PC-3 (cell line): ENCODE measurements around the gene RNF130. TPM values are rescaled to one million over a fixed set of nuclear protein-coding genes. Genes with fewer than 3 reads are reported as not detected.

Source experiments
- ATAC-seq: fragments of 200-7000 bp; cut with Tn5 transposase; 2 replicates; pipeline ENCODE4 v1.9.1; 2020; ENCODE audit warnings: mild to moderate bottlenecking, moderate library complexity
- BruUV-seq: library from RNA; stranded (reverse); fragments of 400-500 nt; replicated peaks from 2 replicates; lab custom pipeline; 2021; lab: Mats Ljungman, UMichigan
- CTCF ChIA-PET: fragments of 300-600 bp; sonication (Branson Sonifier 250); formaldehyde crosslinking; loops from one replicate; lab custom pipeline; 2022; ENCODE audit warnings: antibody characterized with exemption; lab: Charles Lee
- POLR2A ChIA-PET: fragments of 300-600 bp; sonication (Branson Sonifier 250); formaldehyde crosslinking; loops from one replicate; lab custom pipeline; 2022; ENCODE audit warnings: antibody characterized with exemption; ENCODE audit not compliant: unreplicated experiment; lab: Charles Lee
- DNase-seq: peaks from one replicate; pipeline ENCODE4 v3.0.0-alpha.2; 2015
- H2AFZ ChIP-seq: fragments of 300-600 bp; sonication (generic); 2 replicates; pipeline ENCODE4 v1.6.0; 2016; ENCODE audit warnings: antibody characterized with exemption, low read length
- H3F3A ChIP-seq: fragments of 300-600 bp; sonication (generic); one replicate; pipeline ENCODE4 v1.6.0; 2017; ENCODE audit warnings: antibody characterized with exemption, low read length, control low read depth, mild to moderate bottlenecking; ENCODE audit not compliant: unreplicated experiment
- H3K27ac ChIP-seq: fragments of 300-600 bp; sonication (generic); 2 replicates; pipeline ENCODE4 v1.5.1; 2016; ENCODE audit warnings: mild to moderate bottlenecking, low read length
- H3K27me3 ChIP-seq: fragments of 300-600 bp; sonication (generic); 2 replicates; pipeline ENCODE4 v1.6.1; 2016; ENCODE audit warnings: low read length, mixed read lengths
- H3K36me3 ChIP-seq: fragments of 300-600 bp; sonication (generic); 2 replicates; pipeline ENCODE4 v1.6.1; 2016; ENCODE audit warnings: low read depth, mixed run types, low read length, mixed read lengths
- H3K4me1 ChIP-seq: fragments of 300-600 bp; sonication (generic); 2 replicates; pipeline ENCODE4 v1.5.1; 2016; ENCODE audit warnings: low read length; ENCODE audit not compliant: insufficient read depth
- H3K4me2 ChIP-seq: fragments of 300-600 bp; sonication (generic); 2 replicates; pipeline ENCODE4 v1.6.0; 2016; ENCODE audit warnings: low read length
- H3K4me3 ChIP-seq: fragments of 300-600 bp; sonication (generic); 2 replicates; pipeline ENCODE4 v1.5.1; 2016; ENCODE audit warnings: mild to moderate bottlenecking, low read length, mixed read lengths
- H3K79me2 ChIP-seq: fragments of 300-600 bp; sonication (generic); 2 replicates; pipeline ENCODE4 v1.6.1; 2017; ENCODE audit warnings: low read length, mixed read lengths
- H3K9ac ChIP-seq: fragments of 300-600 bp; sonication (generic); 2 replicates; pipeline ENCODE4 v1.6.0; 2016; ENCODE audit warnings: mild to moderate bottlenecking, low read length
- H3K9me2 ChIP-seq: fragments of 300-600 bp; sonication (generic); replicated peaks from 2 replicates; pipeline ENCODE4 v1.6.1; 2016; ENCODE audit warnings: mixed run types, low read length, mixed read lengths
- H3K9me3 ChIP-seq: fragments of 300-600 bp; sonication (generic); 2 replicates; pipeline ENCODE4 v1.6.1; 2016; ENCODE audit warnings: low read length, mixed read lengths
- H4K20me1 ChIP-seq: fragments of 300-600 bp; sonication (generic); 2 replicates; pipeline ENCODE4 v1.6.1; 2016; ENCODE audit warnings: low read length, mixed read lengths
- CTCF ChIP-seq: fragments of 300-600 bp; sonication (generic); conservative IDR thresholded peaks from 2 replicates; pipeline ENCODE4 v1.5.1; 2017; ENCODE audit warnings: antibody characterized with exemption, low read depth, mild to moderate bottlenecking, low read length
- EZH2 ChIP-seq: fragments of 300-600 bp; sonication (generic); IDR thresholded peaks from one replicate; pipeline ENCODE4 v1.6.1; 2017; ENCODE audit warnings: antibody characterized with exemption, mild to moderate bottlenecking, low read length; ENCODE audit not compliant: unreplicated experiment
- EZH2phosphoT487 ChIP-seq: fragments of 300-600 bp; sonication (generic); IDR thresholded peaks from 2 replicates; pipeline ENCODE4 v1.6.1; 2018; ENCODE audit warnings: mild to moderate bottlenecking, antibody characterized with exemption, low read length, borderline replicate concordance
- intact Hi-C: fragments of 100-400 bp; cut with micrococcal nuclease; formaldehyde crosslinking; loops from 2 replicates; pipeline ENCODE4 v1.9.0; 2023
- total RNA-seq: library from RNA; depleted of rRNA; stranded (reverse); fragments of >200 nt; gene quantifications from 2 replicates; pipeline ENCODE4 v1.2.3, GENCODE V29; 2014

Gene RNF130
- total RNA-seq, 1 experiment from 2014 or later, result 31.2 TPM

GRCh38 chr5:180104168-180104530, 32.6 kb upstream of the RNF130 start:
- H3K4me1 ChIP-seq, result no peaks in the 10 kb centered on the region
- H3K36me3 ChIP-seq, result no peaks in the 10 kb centered on the region
- H3K4me3 ChIP-seq, result no peak overlapping the region
- no peaks in the 10 kb centered on the region for H3K27me3 ChIP-seq
- intact Hi-C loops, result no loop called here
- no peaks in the 10 kb centered on the region for H3K79me2 ChIP-seq
- no peak overlapping the region for H2AFZ ChIP-seq
- no TSS peak for BruUV-seq
- H3K27ac ChIP-seq, result no peak overlapping the region
- no peaks in the 10 kb centered on the region for H4K20me1 ChIP-seq
- TF ChIP-seq EZH2, result no peak
- TF ChIP-seq EZH2phosphoT487, result no peak
- no peak for TF ChIP-seq CTCF
- no peak for ATAC-seq
- no peak overlapping the region for H3K4me2 ChIP-seq
- no peak overlapping the region for H3K9ac ChIP-seq
- CTCF ChIA-PET, result no interaction called here
- H3F3A ChIP-seq, result no peaks in the 10 kb centered on the region
- POLR2A ChIA-PET, result no interaction called here
- no peaks in the 10 kb centered on the region for H3K9me2 ChIP-seq
- 0 out of 2 replicates have a peak, but pooled peaks cover 8% of the 10 kb centered on the region for H3K9me3 ChIP-seq
- DNase-seq, result no peak

GRCh38 chr5:180103487-180104167, 32.1 kb upstream of the RNF130 start:
- no TSS peak for BruUV-seq
- no peak for ATAC-seq
- POLR2A ChIA-PET, result no interaction called here

More at GRCh38 chr5:180103487-180104167, 32.1 kb upstream of the RNF130 start:
- no peak for DNase-seq
- Histone ChIP-seq H4K20me1 (no peaks in the 10 kb centered on the region), H3K9me2 (no peaks in the 10 kb centered on the region), H3K4me1 (no peaks in the 10 kb centered on the region), H2AFZ (no peak overlapping the region), H3K4me2 (no peak overlapping the region), H3K27ac (no peak overlapping the region), H3K79me2 (no peaks in the 10 kb centered on the region), H3K9me3 (0 out of 2 replicates have a peak, but pooled peaks cover 8% of the 10 kb centered on the region), H3K27me3 (no peaks in the 10 kb centered on the region), H3K36me3 (no peaks in the 10 kb centered on the region), H3K4me3 (no peak overlapping the region), H3K9ac (no peak overlapping the region), H3F3A (no peaks in the 10 kb centered on the region)
- CTCF ChIA-PET, result no interaction called here
- TF ChIP-seq CTCF, result no peak
- TF ChIP-seq EZH2, result no peak
- TF ChIP-seq EZH2phosphoT487, result no peak
- intact Hi-C loops, result no loop called here
